ENCODE results near the gene KAZN. TPM values are rescaled to one million over a fixed set of nuclear protein-coding genes. Genes with fewer than 3 reads are reported as not detected.
A peak's percentile ranks its signal among the peaks of the same experiment; 100 is the strongest.

Gene KAZN
- total and polyA plus RNA-seq, 4 donors = 4.4 to 19.3 (median 9.6) TPM

- no peak for ATAC-seq (ENCODE audit: low FRiP score)
- no peak overlapping the region for H3K4me3 ChIP-seq (ENCODE audit: low read length in 2 of 2)
- WGBS, 2 donors = 73 to 75% methylated on average over 7 of the region's 7 CpGs
- no peak overlapping the region for H3K27ac ChIP-seq (ENCODE audit: low read depth in 1 of 2, low read length in 2 of 2)
- DNase-seq = no peak
- H3K36me3 ChIP-seq (ENCODE audit: control insufficient read depth in 1 of 2, insufficient read depth in 2 of 2, low read length in 1 of 2) = no peaks in the 10 kb centered on the region
- no peaks in the 10 kb centered on the region for H3K27me3 ChIP-seq (ENCODE audit: control insufficient read depth in 1 of 2, insufficient read depth in 2 of 2, low read length in 1 of 2)
- H3K4me1 ChIP-seq (ENCODE audit: control insufficient read depth in 1 of 2, insufficient read depth in 2 of 2, low read length in 2 of 2) = no peaks in the 10 kb centered on the region
- intact Hi-C loops (cut with DNase I) = no loop called here
- H3K9me3 ChIP-seq (ENCODE audit: control insufficient read depth, low read length) = no peaks in the 10 kb centered on the region
Observed at GRCh38 chr1:15017120-15017519, 418.6 kb downstream of the KAZN start.

- H3K9me3 ChIP-seq (ENCODE audit: control insufficient read depth, low read length) = no peaks in the 10 kb centered on the region
- no peaks in the 10 kb centered on the region for H3K36me3 ChIP-seq (ENCODE audit: control insufficient read depth in 1 of 2, insufficient read depth in 2 of 2, low read length in 1 of 2)
- no peak overlapping the region for H3K4me3 ChIP-seq (ENCODE audit: low read length in 2 of 2)
- no peak overlapping the region for H3K27ac ChIP-seq (ENCODE audit: low read depth in 1 of 2, low read length in 2 of 2)
- WGBS, 2 donors = 96 to 100% methylated on average over 4 of the region's 4 CpGs
- intact Hi-C loops (cut with DNase I) = no loop called here
- no peaks in the 10 kb centered on the region for H3K27me3 ChIP-seq (ENCODE audit: control insufficient read depth in 1 of 2, insufficient read depth in 2 of 2, low read length in 1 of 2)
- no peaks in the 10 kb centered on the region for H3K4me1 ChIP-seq (ENCODE audit: control insufficient read depth in 1 of 2, insufficient read depth in 2 of 2, low read length in 2 of 2)
- ATAC-seq (ENCODE audit: low FRiP score) (no peak), DNase-seq (no peak)
Observed at GRCh38 chr1:15018767-15019166, 420.3 kb downstream of the KAZN start.

GRCh38 chr1:15020943-15021745, 422.7 kb downstream of the KAZN start:
- ATAC-seq (ENCODE audit: low FRiP score) (no peak), DNase-seq (no peak)
- H3K36me3 ChIP-seq (ENCODE audit: control insufficient read depth in 1 of 2, insufficient read depth in 2 of 2, low read length in 1 of 2) = no peaks in the 10 kb centered on the region
- H3K4me1 ChIP-seq (ENCODE audit: control insufficient read depth in 1 of 2, insufficient read depth in 2 of 2, low read length in 2 of 2) = no peaks in the 10 kb centered on the region
- intact Hi-C loops (cut with DNase I) = no loop called here
- H3K27ac ChIP-seq (ENCODE audit: low read depth in 1 of 2, low read length in 2 of 2) = no peak overlapping the region
- no peak overlapping the region for H3K4me3 ChIP-seq (ENCODE audit: low read length in 2 of 2)
- 40 to 41% methylated on average over 18 of the region's 18 CpGs for WGBS, 2 donors
- no peaks in the 10 kb centered on the region for H3K27me3 ChIP-seq (ENCODE audit: control insufficient read depth in 1 of 2, insufficient read depth in 2 of 2, low read length in 1 of 2)
- H3K9me3 ChIP-seq (ENCODE audit: control insufficient read depth, low read length) = no peaks in the 10 kb centered on the region

GRCh38 chr1:15022048-15022447, 423.6 kb downstream of the KAZN start:
- WGBS, 2 donors = 94 to 95% methylated on average over 10 of the region's 10 CpGs
- H3K27ac ChIP-seq (ENCODE audit: low read depth in 1 of 2, low read length in 2 of 2) = no peak overlapping the region

GRCh38 chr1:15023205-15023604, 424.7 kb downstream of the KAZN start:
- no peaks in the 10 kb centered on the region for H3K27me3 ChIP-seq (ENCODE audit: control insufficient read depth in 1 of 2, insufficient read depth in 2 of 2, low read length in 1 of 2)
- DNase-seq (no peak), ATAC-seq (ENCODE audit: low FRiP score) (no peak)
- H3K4me3 ChIP-seq (ENCODE audit: low read length in 2 of 2) = no peak overlapping the region
- 55 to 59% methylated on average over 5 of the region's 5 CpGs for WGBS, 2 donors
- no peaks in the 10 kb centered on the region for H3K36me3 ChIP-seq (ENCODE audit: control insufficient read depth in 1 of 2, insufficient read depth in 2 of 2, low read length in 1 of 2)
- intact Hi-C loops (cut with DNase I) = no loop called here
- no peak overlapping the region for H3K27ac ChIP-seq (ENCODE audit: low read depth in 1 of 2, low read length in 2 of 2)
- no peaks in the 10 kb centered on the region for H3K9me3 ChIP-seq (ENCODE audit: control insufficient read depth, low read length)
- no peaks in the 10 kb centered on the region for H3K4me1 ChIP-seq (ENCODE audit: control insufficient read depth in 1 of 2, insufficient read depth in 2 of 2, low read length in 2 of 2)

More at GRCh38 chr1:15022048-15022447, 423.6 kb downstream of the KAZN start:
- Histone ChIP-seq H3K27me3 (ENCODE audit: control insufficient read depth in 1 of 2, insufficient read depth in 2 of 2, low read length in 1 of 2) (no peaks in the 10 kb centered on the region), H3K4me3 (ENCODE audit: low read length in 2 of 2) (no peak overlapping the region), H3K9me3 (ENCODE audit: control insufficient read depth, low read length) (no peaks in the 10 kb centered on the region), H3K4me1 (ENCODE audit: control insufficient read depth in 1 of 2, insufficient read depth in 2 of 2, low read length in 2 of 2) (no peaks in the 10 kb centered on the region), H3K36me3 (ENCODE audit: control insufficient read depth in 1 of 2, insufficient read depth in 2 of 2, low read length in 1 of 2) (no peaks in the 10 kb centered on the region)
- ATAC-seq (ENCODE audit: low FRiP score) = no peak
- DNase-seq = no peak
- intact Hi-C loops (cut with DNase I) = no loop called here

GRCh38 chr1:15023976-15024375, 425.5 kb downstream of the KAZN start:
- DNase-seq (no peak), ATAC-seq (ENCODE audit: low FRiP score) (no peak)
- Histone ChIP-seq H3K4me3 (ENCODE audit: low read length in 2 of 2) (no peak overlapping the region), H3K27ac (ENCODE audit: low read depth in 1 of 2, low read length in 2 of 2) (no peak overlapping the region), H3K36me3 (ENCODE audit: control insufficient read depth in 1 of 2, insufficient read depth in 2 of 2, low read length in 1 of 2) (no peaks in the 10 kb centered on the region), H3K9me3 (ENCODE audit: control insufficient read depth, low read length) (no peaks in the 10 kb centered on the region), H3K4me1 (ENCODE audit: control insufficient read depth in 1 of 2, insufficient read depth in 2 of 2, low read length in 2 of 2) (no peaks in the 10 kb centered on the region), H3K27me3 (ENCODE audit: control insufficient read depth in 1 of 2, insufficient read depth in 2 of 2, low read length in 1 of 2) (no peaks in the 10 kb centered on the region)
- intact Hi-C loops (cut with DNase I) = no loop called here
- WGBS, 2 donors = 82 to 89% methylated on average over 8 of the region's 8 CpGs

- no peaks in the 10 kb centered on the region for H3K27me3 ChIP-seq (ENCODE audit: control insufficient read depth in 1 of 2, insufficient read depth in 2 of 2, low read length in 1 of 2)
- no peaks in the 10 kb centered on the region for H3K9me3 ChIP-seq (ENCODE audit: control insufficient read depth, low read length)
- ATAC-seq (ENCODE audit: low FRiP score) = no peak
- intact Hi-C loops (cut with DNase I) = loop anchor here (2.0 to 5.0 kb wide), 2 partner anchors 101 to 109 kb away; no protein-coding TSS in a partner anchor
- WGBS, 2 donors = 67 to 73% methylated on average over 4 of the region's 4 CpGs
- H3K27ac ChIP-seq (ENCODE audit: low read depth in 1 of 2, low read length in 2 of 2) = no peak overlapping the region
- no peaks in the 10 kb centered on the region for H3K4me1 ChIP-seq (ENCODE audit: control insufficient read depth in 1 of 2, insufficient read depth in 2 of 2, low read length in 2 of 2)
- no peak overlapping the region for H3K4me3 ChIP-seq (ENCODE audit: low read length in 2 of 2)
- no peaks in the 10 kb centered on the region for H3K36me3 ChIP-seq (ENCODE audit: control insufficient read depth in 1 of 2, insufficient read depth in 2 of 2, low read length in 1 of 2)
- no peak for DNase-seq
Observed at GRCh38 chr1:15026117-15026489, 427.6 kb downstream of the KAZN start.

- Histone ChIP-seq H3K27ac (ENCODE audit: low read depth in 1 of 2, low read length in 2 of 2) (peak overlapping the region in 1 of 2 donors; percentile 52), H3K4me1 (ENCODE audit: control insufficient read depth in 1 of 2, insufficient read depth in 2 of 2, low read length in 2 of 2) (no peaks in the 10 kb centered on the region), H3K27me3 (ENCODE audit: control insufficient read depth in 1 of 2, insufficient read depth in 2 of 2, low read length in 1 of 2) (no peaks in the 10 kb centered on the region), H3K4me3 (ENCODE audit: low read length in 2 of 2) (no peak overlapping the region), H3K36me3 (ENCODE audit: control insufficient read depth in 1 of 2, insufficient read depth in 2 of 2, low read length in 1 of 2) (no peaks in the 10 kb centered on the region), H3K9me3 (ENCODE audit: control insufficient read depth, low read length) (no peaks in the 10 kb centered on the region)
- ATAC-seq (ENCODE audit: low FRiP score) (peak; percentile 79), DNase-seq (peak; percentile 77 to 93)
- intact Hi-C loops (cut with DNase I) = loop anchor here (1.0 to 5.0 kb wide), 3 partner anchors 103 to 248 kb away; no protein-coding TSS in a partner anchor
- 32 to 36% methylated on average over 12 of the region's 12 CpGs for WGBS, 2 donors
Observed at GRCh38 chr1:15027515-15027986, 429.1 kb downstream of the KAZN start.

GRCh38 chr1:15028102-15028501, 429.6 kb downstream of the KAZN start:
- H3K9me3 ChIP-seq (ENCODE audit: control insufficient read depth, low read length) = no peaks in the 10 kb centered on the region
- H3K27ac ChIP-seq (ENCODE audit: low read depth in 1 of 2, low read length in 2 of 2) = peak overlapping the region in 1 of 2 donors; percentile 52
- no peaks in the 10 kb centered on the region for H3K36me3 ChIP-seq (ENCODE audit: control insufficient read depth in 1 of 2, insufficient read depth in 2 of 2, low read length in 1 of 2)
- DNase-seq = peak; percentile 89
- 8 to 10% methylated on average over 6 of the region's 6 CpGs for WGBS, 2 donors
- ATAC-seq (ENCODE audit: low FRiP score) = peak; percentile 73
- no peaks in the 10 kb centered on the region for H3K4me1 ChIP-seq (ENCODE audit: control insufficient read depth in 1 of 2, insufficient read depth in 2 of 2, low read length in 2 of 2)
- no peak overlapping the region for H3K4me3 ChIP-seq (ENCODE audit: low read length in 2 of 2)
- intact Hi-C loops (cut with DNase I) = loop anchor here in 1 of 2 donors (5.0 kb wide), 1 partner anchor 111 kb away; no protein-coding TSS in a partner anchor
- H3K27me3 ChIP-seq (ENCODE audit: control insufficient read depth in 1 of 2, insufficient read depth in 2 of 2, low read length in 1 of 2) = no peaks in the 10 kb centered on the region
